Urothelium cell line (cell line): ENCODE results near the gene PRELID3B.
"Not testable (repeated sequence)": the region's sequence is repeated elsewhere in the genome, so short reads cannot be mapped to it uniquely, and the experiment has no call there.

Source experiments
- DNase-seq: peaks from one replicate; pipeline ENCODE4 v3.0.0; 2011; ENCODE audit warnings: low spot score, mixed read lengths
- FAIRE-seq: peaks from 2 replicates; lab custom pipeline; 2011; peaks lifted over from hg19 to GRCh38; lab: Jason Lieb, UNC

The PRELID3B gene

GRCh38 chr20:59027741-59028320, 14.8 kb downstream of the PRELID3B start:
- DNase-seq (no peak), FAIRE-seq (no peak)

GRCh38 chr20:59026904-59027740, 15.5 kb downstream of the PRELID3B start:
- FAIRE-seq: no peak
- DNase-seq: no peak

- FAIRE-seq (no peak), DNase-seq (no peak)
These were observed 17.1 kb downstream of the PRELID3B start for GRCh38 chr20:59025511-59025910.

GRCh38 chr20:59025086-59025485, 17.5 kb downstream of the PRELID3B start:
- DNase-seq: no peak
- no peak for FAIRE-seq

- no peak for DNase-seq
- no peak for FAIRE-seq
These were observed 18.5 kb downstream of the PRELID3B start for GRCh38 chr20:59024111-59024530.

- FAIRE-seq (no peak), DNase-seq (no peak)
These were observed 19.0 kb downstream of the PRELID3B start for GRCh38 chr20:59023616-59024015.

- DNase-seq (no peak), FAIRE-seq (no peak)
These were observed 19.8 kb downstream of the PRELID3B start for GRCh38 chr20:59022754-59023153.

- no peak for FAIRE-seq
- no peak for DNase-seq
These were observed 21.5 kb downstream of the PRELID3B start for GRCh38 chr20:59020938-59021551.

- FAIRE-seq (no peak), DNase-seq (no peak)
These were observed 23.4 kb downstream of the PRELID3B start, which contains the start of gene TUBB1 for GRCh38 chr20:59019217-59019616. Gene TUBB1 (plus strand): TSS chr20:59019429. CDS start chr20:59019523, 94 bp downstream.

- DNase-seq (no peak), FAIRE-seq (no peak)
These were observed 23.8 kb downstream of the PRELID3B start for GRCh38 chr20:59018817-59019216.

- FAIRE-seq (no peak), DNase-seq (no peak)
These were observed 24.9 kb downstream of the PRELID3B start for GRCh38 chr20:59017493-59018231.

- DNase-seq (no peak), FAIRE-seq (no peak)
These were observed 25.6 kb downstream of the PRELID3B start for GRCh38 chr20:59016795-59017492.

- DNase-seq: no peak
- no peak for FAIRE-seq
These were observed 26.5 kb downstream of the PRELID3B start for GRCh38 chr20:59015812-59016711.

- FAIRE-seq (no peak), DNase-seq (no peak)
These were observed 27.2 kb downstream of the PRELID3B start for GRCh38 chr20:59015411-59015810.

- FAIRE-seq (no peak), DNase-seq (no peak)
These were observed 27.8 kb downstream of the PRELID3B start for GRCh38 chr20:59014680-59015389.

- FAIRE-seq (no peak), DNase-seq (no peak)
These were observed 28.5 kb downstream of the PRELID3B start for GRCh38 chr20:59013959-59014608.

- no peak for DNase-seq
- no peak for FAIRE-seq
These were observed 29.3 kb downstream of the PRELID3B start for GRCh38 chr20:59013031-59013951.

- FAIRE-seq, DNase-seq: not testable (repeated sequence)
These were observed 30.8 kb downstream of the PRELID3B start for GRCh38 chr20:59011874-59012157.
